GM21390 (cell line): ENCODE data around the gene KRTAP19-8.

ENCODE experiments used
- ATAC-seq: cut with Tn5 transposase; IDR thresholded peaks from one replicate; pipeline ENCODE4 v1.9.1; 2021; ENCODE audit not compliant: unreplicated experiment

The KRTAP19-8 gene

GRCh38 chr21:31038376-31038775, at the start of gene KRTAP19-8:
Gene KRTAP19-8, minus strand, starts transcription at chr21:31038476. Its CDS starts 33 bp downstream, at chr21:31038443.
- ATAC-seq: no peak

GRCh38 chr21:31087639-31088473, 49.6 kb upstream of the KRTAP19-8 start:
- no peak for ATAC-seq

GRCh38 chr21:31084689-31085088, 46.4 kb upstream of the KRTAP19-8 start:
- ATAC-seq: no peak

- peak; percentile 83 for ATAC-seq
Measured at GRCh38 chr21:31078796-31079195, 40.5 kb upstream of the KRTAP19-8 start.

- ATAC-seq: peak; percentile 17
Measured at GRCh38 chr21:31078216-31078615, 39.9 kb upstream of the KRTAP19-8 start.

GRCh38 chr21:31075848-31076247, 37.6 kb upstream of the KRTAP19-8 start:
- no peak for ATAC-seq

- no peak for ATAC-seq
Measured at GRCh38 chr21:31072533-31072932, 34.3 kb upstream of the KRTAP19-8 start.

- ATAC-seq: peak; percentile 82
Measured at GRCh38 chr21:31064803-31065202, 26.5 kb upstream of the KRTAP19-8 start.

- no peak for ATAC-seq
Measured at GRCh38 chr21:31052489-31053142, 14.3 kb upstream of the KRTAP19-8 start.

GRCh38 chr21:31050577-31051157, 12.4 kb upstream of the KRTAP19-8 start:
- no peak for ATAC-seq

GRCh38 chr21:31045841-31046240, 7.6 kb upstream of the KRTAP19-8 start:
- no peak for ATAC-seq

GRCh38 chr21:31043471-31043870, 5.2 kb upstream of the KRTAP19-8 start:
- no peak for ATAC-seq

- peak; percentile 67 for ATAC-seq
Measured at GRCh38 chr21:31042080-31042464, 3.8 kb upstream of the KRTAP19-8 start.

GRCh38 chr21:31041295-31042079, 3.2 kb upstream of the KRTAP19-8 start:
- peak; percentile 56 for ATAC-seq

GRCh38 chr21:31034378-31034777, 3.9 kb downstream of the KRTAP19-8 start:
- ATAC-seq: no peak

GRCh38 chr21:31030367-31031106, 7.7 kb downstream of the KRTAP19-8 start:
- ATAC-seq: peak; percentile 77

GRCh38 chr21:31023680-31024079, 14.6 kb downstream of the KRTAP19-8 start:
- ATAC-seq: no peak

- no peak for ATAC-seq
Measured at GRCh38 chr21:31022306-31022705, 16.0 kb downstream of the KRTAP19-8 start.

- ATAC-seq: no peak
Measured at GRCh38 chr21:31018232-31018631, 20.0 kb downstream of the KRTAP19-8 start.

GRCh38 chr21:31014891-31015290, 23.4 kb downstream of the KRTAP19-8 start:
- no peak for ATAC-seq
